OCI-LY1 (cell line): Measurements from ENCODE around the gene RNU2-1.

ENCODE experiments used
- H2AFZ ChIP-seq: fragments of 200-600 bp; sonication (generic), shearing (Covaris generic); 2 replicates; pipeline ENCODE4 v1.6.0; 2014; ENCODE audit warnings: antibody characterized with exemption, mild to moderate bottlenecking, low read length
- H3F3A ChIP-seq: fragments of 200-600 bp; sonication (generic), shearing (Covaris generic); 2 replicates; pipeline ENCODE4 v1.6.0; 2014; ENCODE audit warnings: mild to moderate bottlenecking, antibody characterized with exemption, low read length, moderate library complexity; ENCODE audit not compliant: insufficient read depth
- H3K27ac ChIP-seq: fragments of 200-600 bp; sonication (generic); 2 replicates; pipeline ENCODE4 v1.5.1; 2014; ENCODE audit warnings: low read length, mixed run types, mild to moderate bottlenecking, low read depth; ENCODE audit not compliant: poor library complexity, severe bottlenecking
- H3K27me3 ChIP-seq: fragments of 200-600 bp; sonication (generic); 2 replicates; pipeline ENCODE4 v1.6.0; 2014; ENCODE audit warnings: antibody characterized with exemption, mild to moderate bottlenecking, low read length, moderate library complexity; ENCODE audit not compliant: insufficient read depth
- H3K36me3 ChIP-seq: fragments of 200-600 bp; sonication (generic); 2 replicates; pipeline ENCODE4 v1.6.1; 2014; ENCODE audit warnings: mild to moderate bottlenecking, antibody characterized with exemption, low read length, moderate library complexity, mixed read lengths; ENCODE audit not compliant: insufficient read depth
- H3K4me1 ChIP-seq: fragments of 200-600 bp; sonication (generic); 2 replicates; pipeline ENCODE4 v1.5.1; 2014; ENCODE audit warnings: mild to moderate bottlenecking, low read length, moderate library complexity; ENCODE audit not compliant: insufficient read depth, severe bottlenecking
- H3K4me2 ChIP-seq: fragments of 200-600 bp; sonication (generic), shearing (Covaris generic); 2 replicates; pipeline ENCODE4 v1.6.1; 2014; ENCODE audit warnings: low read length
- H3K4me3 ChIP-seq: fragments of 200-600 bp; sonication (generic); 2 replicates; pipeline ENCODE4 v1.5.1; 2014; ENCODE audit warnings: low read length, low read depth, mild to moderate bottlenecking, mixed read lengths; ENCODE audit not compliant: poor library complexity, severe bottlenecking
- H3K79me2 ChIP-seq: fragments of 200-600 bp; shearing (Covaris generic); 2 replicates; pipeline ENCODE4 v1.6.1; 2016; ENCODE audit warnings: mixed run types, low read length, mixed read lengths; ENCODE audit not compliant: insufficient read depth
- H3K9ac ChIP-seq: fragments of 200-600 bp; sonication (generic), shearing (Covaris generic); 2 replicates; pipeline ENCODE4 v1.6.1; 2014; ENCODE audit warnings: mild to moderate bottlenecking, low read length, mixed read lengths
- H3K9me2 ChIP-seq: fragments of 200-600 bp; sonication (generic), shearing (Covaris generic); 2 replicates; pipeline ENCODE4 v1.6.1; 2014; ENCODE audit warnings: low read depth, mild to moderate bottlenecking, low read length, mixed read lengths
- H3K9me3 ChIP-seq: fragments of 200-600 bp; shearing (Covaris generic); 2 replicates; pipeline ENCODE4 v1.6.1; 2014; ENCODE audit warnings: low read length, mixed read lengths
- H4K20me1 ChIP-seq: fragments of 200-600 bp; sonication (generic), shearing (Covaris generic); 2 replicates; pipeline ENCODE4 v1.6.0; 2016; ENCODE audit warnings: mild to moderate bottlenecking, low read length; ENCODE audit not compliant: insufficient read depth
- EZH2 ChIP-seq: fragments of 200-600 bp; sonication (generic), shearing (Covaris generic); IDR thresholded peaks from 2 replicates; pipeline ENCODE4 v1.8.0; 2017; ENCODE audit warnings: borderline replicate concordance, mixed run types, mild to moderate bottlenecking, antibody characterized with exemption, low read length, moderate library complexity, mixed read lengths
- TF ChIP-seq, protein P1 (sequence below): fragments of 200-600 bp; sonication (generic), shearing (Covaris generic); IDR thresholded peaks from 2 replicates; pipeline ENCODE4 v1.5.1; 2017; ENCODE audit warnings: mild to moderate bottlenecking, antibody characterized with exemption, low read length, moderate library complexity, mixed read lengths

RNU2-1 gene

DNA sequence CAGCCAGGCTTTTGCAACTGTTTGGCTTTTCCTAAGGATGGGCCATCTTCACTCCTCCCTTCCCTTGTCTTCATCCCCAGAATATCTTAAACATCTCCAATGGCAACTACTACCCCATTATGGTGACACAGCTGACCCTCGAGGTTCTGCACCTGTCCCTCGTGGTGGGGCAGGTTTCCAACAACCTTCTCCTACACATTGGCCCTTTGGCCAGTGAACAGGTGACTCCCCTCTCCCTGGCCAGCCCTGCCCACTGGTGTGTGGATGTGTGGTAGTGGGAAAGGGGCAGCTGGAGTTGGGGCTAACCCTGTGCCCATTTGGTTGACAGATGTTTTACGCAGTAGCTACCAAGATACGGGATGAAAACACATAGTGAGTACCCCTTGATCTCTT, 17.4 kb downstream of the RNU2-1 start:
- no peaks in the 10 kb centered on the region for H3F3A ChIP-seq
- no peaks in the 10 kb centered on the region for H3K9me2 ChIP-seq
- peaks cover 14% of the 10 kb centered on the region for H3K4me1 ChIP-seq
- no peak overlapping the region for H3K4me3 ChIP-seq
- H3K27me3 ChIP-seq: no peaks in the 10 kb centered on the region
- no peak overlapping the region for H3K9ac ChIP-seq
- no peak overlapping the region for H3K27ac ChIP-seq
- no peaks in the 10 kb centered on the region for H3K36me3 ChIP-seq
- H2AFZ ChIP-seq: no peak overlapping the region
- H3K4me2 ChIP-seq: no peak overlapping the region
- TF ChIP-seq, protein P1, sequence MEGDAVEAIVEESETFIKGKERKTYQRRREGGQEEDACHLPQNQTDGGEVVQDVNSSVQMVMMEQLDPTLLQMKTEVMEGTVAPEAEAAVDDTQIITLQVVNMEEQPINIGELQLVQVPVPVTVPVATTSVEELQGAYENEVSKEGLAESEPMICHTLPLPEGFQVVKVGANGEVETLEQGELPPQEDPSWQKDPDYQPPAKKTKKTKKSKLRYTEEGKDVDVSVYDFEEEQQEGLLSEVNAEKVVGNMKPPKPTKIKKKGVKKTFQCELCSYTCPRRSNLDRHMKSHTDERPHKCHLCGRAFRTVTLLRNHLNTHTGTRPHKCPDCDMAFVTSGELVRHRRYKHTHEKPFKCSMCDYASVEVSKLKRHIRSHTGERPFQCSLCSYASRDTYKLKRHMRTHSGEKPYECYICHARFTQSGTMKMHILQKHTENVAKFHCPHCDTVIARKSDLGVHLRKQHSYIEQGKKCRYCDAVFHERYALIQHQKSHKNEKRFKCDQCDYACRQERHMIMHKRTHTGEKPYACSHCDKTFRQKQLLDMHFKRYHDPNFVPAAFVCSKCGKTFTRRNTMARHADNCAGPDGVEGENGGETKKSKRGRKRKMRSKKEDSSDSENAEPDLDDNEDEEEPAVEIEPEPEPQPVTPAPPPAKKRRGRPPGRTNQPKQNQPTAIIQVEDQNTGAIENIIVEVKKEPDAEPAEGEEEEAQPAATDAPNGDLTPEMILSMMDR: no peak
- no peak for TF ChIP-seq EZH2
- no peaks in the 10 kb centered on the region for H3K79me2 ChIP-seq
- H3K9me3 ChIP-seq: no peaks in the 10 kb centered on the region
- H4K20me1 ChIP-seq: no peaks in the 10 kb centered on the region

GRCh38 chr17:43215341-43215740, 18.4 kb downstream of the RNU2-1 start:
- Histone ChIP-seq H3K9me2 (no peaks in the 10 kb centered on the region), H3K4me3 (no peak overlapping the region), H3K79me2 (no peaks in the 10 kb centered on the region), H3K9me3 (no peaks in the 10 kb centered on the region), H3K4me2 (no peak overlapping the region), H3K4me1 (peaks cover 24% of the 10 kb centered on the region), H3K27ac (no peak overlapping the region), H2AFZ (no peak overlapping the region), H4K20me1 (no peaks in the 10 kb centered on the region), H3K27me3 (no peaks in the 10 kb centered on the region), H3K36me3 (peaks cover under 1% of the 10 kb centered on the region; the same call in 1 of the 2 replicates), H3K9ac (no peak overlapping the region), H3F3A (no peaks in the 10 kb centered on the region)
- TF ChIP-seq, protein P1: no peak

DNA sequence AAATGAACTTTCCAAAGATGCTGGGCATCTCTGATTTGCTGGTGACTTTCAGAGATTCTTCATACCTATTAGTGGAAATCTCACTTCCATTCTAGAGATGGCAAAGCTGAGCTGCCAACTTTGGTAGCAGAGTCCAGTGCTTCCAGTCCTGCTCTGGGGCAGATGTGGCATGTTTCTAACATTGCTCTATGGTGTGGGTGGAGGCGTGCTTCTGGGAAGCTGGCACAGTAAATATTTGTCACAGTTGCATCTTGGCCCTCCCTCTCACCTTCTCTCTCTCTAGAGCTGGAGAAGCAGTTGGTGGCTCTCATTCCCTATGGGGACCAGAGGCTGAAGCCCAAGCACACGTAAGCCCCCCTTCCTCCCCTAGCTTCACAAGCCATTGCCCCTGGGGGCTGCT, 20.2 kb downstream of the RNU2-1 start:
- no peak overlapping the region for H3K9ac ChIP-seq
- no peak overlapping the region for H3K27ac ChIP-seq
- no peak overlapping the region for H3K4me2 ChIP-seq

More for the DNA sequence above, 20.2 kb downstream of the RNU2-1 start:
- Histone ChIP-seq H4K20me1 (no peaks in the 10 kb centered on the region), H3K36me3 (peaks cover 6% of the 10 kb centered on the region; the same call in 1 of the 2 replicates), H3K27me3 (no peaks in the 10 kb centered on the region), H2AFZ (no peak overlapping the region), H3K9me2 (no peaks in the 10 kb centered on the region), H3F3A (no peaks in the 10 kb centered on the region), H3K79me2 (no peaks in the 10 kb centered on the region), H3K9me3 (no peaks in the 10 kb centered on the region), H3K4me1 (peaks cover 26% of the 10 kb centered on the region), H3K4me3 (no peak overlapping the region)
- TF ChIP-seq, protein P1: no peak
- TF ChIP-seq EZH2: no peak
